K562 (cell line): Measurements from ENCODE around the gene TPD52L1. TPM values are rescaled to one million over a fixed set of nuclear protein-coding genes. Genes with fewer than 3 reads are reported as not detected.

ENCODE experiments used
- CBX8 ChIP-seq: fragments of 200-600 bp; sonication (generic); IDR thresholded peaks from 2 replicates; pipeline ENCODE4 v1.6.1; 2012; ENCODE audit warnings: borderline replicate concordance, mixed run types, low read depth, mild to moderate bottlenecking, moderate library complexity, mixed read lengths, low read length, control low read depth, inconsistent platforms; ENCODE audit not compliant: poor library complexity, severe bottlenecking; ENCODE audit errors: extremely low read depth
- FIP1L1 ChIP-seq: fragments of 200-400 bp; formaldehyde crosslinking; IDR thresholded peaks from 2 replicates; pipeline ENCODE4 v1.6.1; 2018; ENCODE audit warnings: mild to moderate bottlenecking, low read depth, low read length; ENCODE audit not compliant: poor library complexity, severe bottlenecking
- JUN ChIP-seq, 2 experiments: sonication (generic) in 1 of 2; formaldehyde crosslinking in 1 of 2; IDR thresholded peaks; 2 replicates each; pipeline versions ENCODE4 v1.6.1 to v1.8.0; 2012 to 2022; ENCODE audit warnings: borderline replicate concordance in 2 of 2, mild to moderate bottlenecking in 2 of 2, improper control_type of control experiment in 1 of 2, low read depth in 1 of 2, low read length in 1 of 2, missing genetic modification reagents in 1 of 2
- MEIS2 ChIP-seq: fragments of 450-650 bp; IDR thresholded peaks from 2 replicates; pipeline ENCODE4 v1.6.1; 2014; ENCODE audit warnings: mild to moderate bottlenecking; ENCODE audit not compliant: partially characterized antibody
- PPARD ChIP-seq: fragments of 250-450 bp; sonication (Bioruptor Pico); IDR thresholded peaks from 2 replicates; pipeline ENCODE4 v1.8.0; 2022; ENCODE audit warnings: inconsistent platforms, mild to moderate bottlenecking, moderate library complexity
- PYGO2 ChIP-seq: fragments of 450-650 bp; IDR thresholded peaks from 2 replicates; pipeline ENCODE4 v1.6.1; 2016; ENCODE audit warnings: mild to moderate bottlenecking, missing genetic modification characterization, moderate library complexity, missing compliant biosample characterization
- SMAD4 ChIP-seq: fragments of 250-450 bp; sonication (Bioruptor Pico); conservative IDR thresholded peaks from 2 replicates; pipeline ENCODE4 v1.8.0; 2021; ENCODE audit warnings: inconsistent platforms, mild to moderate bottlenecking, moderate library complexity
- ZNF124 ChIP-seq: sonication (generic); formaldehyde crosslinking; IDR thresholded peaks from 2 replicates; pipeline ENCODE4 v1.8.1; 2022; ENCODE audit warnings: missing genetic modification reagents
- ZNF263 ChIP-seq: sonication (generic); formaldehyde crosslinking; IDR thresholded peaks from 2 replicates; pipeline ENCODE4 v1.8.0; 2022; ENCODE audit warnings: mild to moderate bottlenecking, missing genetic modification reagents, borderline replicate concordance
- ZNF408 ChIP-seq: fragments of 250-450 bp; sonication (Bioruptor Pico); IDR thresholded peaks from 2 replicates; pipeline ENCODE4 v1.4.0; 2020; ENCODE audit warnings: low read depth, mild to moderate bottlenecking, moderate library complexity
- ZNF507 ChIP-seq: conservative IDR thresholded peaks from 2 replicates; pipeline ENCODE4 v1.6.1; 2017; ENCODE audit warnings: missing genetic modification characterization, missing compliant biosample characterization
- ZSCAN29 ChIP-seq: fragments of 450-650 bp; IDR thresholded peaks from 2 replicates; pipeline ENCODE4 v1.6.1; 2017
- polyA plus RNA-seq, 8 experiments: library from polyadenylated mRNA; depleted of rRNA in 4 of 8; stranded (reverse) in 5 of 8; unstranded in 3 of 8; fragments of >200 nt; fragmentation: Nextera tagmentation in 2 of 8; fragmentation: Illumina TruSeq in 1 of 8; extraction: Ambion mirVana in 2 of 8; extraction: Trizol in 1 of 8; gene quantifications; 2 replicates each; pipeline versions ENCODE4 v1.2.1 to v1.2.3, GENCODE V29; 2011 to 2014; ENCODE audit warnings: inconsistent platforms in 1 of 8, missing spikeins in 1 of 8
- total RNA-seq, 7 experiments: library from RNA; depleted of rRNA in 6 of 7; stranded (reverse); fragments of >200 nt in 6 of 7; fragmentation: Illumina TruSeq in 2 of 7; extraction: Trizol in 2 of 7; gene quantifications; 2 replicates each; pipeline versions ENCODE4 v1.2.1 to v1.2.3, GENCODE V29; 2011 to 2021; ENCODE audit warnings: low replicate concordance in 1 of 7
- TF ChIP-seq, protein P1 (sequence below): sonication (generic); formaldehyde crosslinking; IDR thresholded peaks from 2 replicates; pipeline ENCODE4 v1.8.0; 2022; ENCODE audit warnings: missing genetic modification reagents, mild to moderate bottlenecking, moderate library complexity, borderline replicate concordance
- TF ChIP-seq, protein P2 (sequence below): fragments of 250-450 bp; sonication (Bioruptor Pico); IDR thresholded peaks from 2 replicates; pipeline ENCODE4 v1.8.0; 2022; ENCODE audit warnings: inconsistent platforms
- TF ChIP-seq, protein P3 (sequence below): fragments of 450-650 bp; IDR thresholded peaks from 2 replicates; pipeline ENCODE4 v1.6.1; 2016; ENCODE audit warnings: antibody characterized with exemption
- TF ChIP-seq, protein P4 (sequence below): IDR thresholded peaks from 2 replicates; pipeline ENCODE4 v1.6.1; 2011; ENCODE audit not compliant: insufficient read length; ENCODE audit errors: extremely low read depth
- TF ChIP-seq, protein P5 (sequence below): sonication (generic); formaldehyde crosslinking; IDR thresholded peaks from 2 replicates; pipeline ENCODE4 v1.4.0; 2020; ENCODE audit warnings: mild to moderate bottlenecking, missing genetic modification reagents

The TPD52L1 gene
- total and polyA plus RNA-seq, 9 of the 15 experiments (the other 6 are each of a cell fraction or from before 2014, with no cell fraction given) = 12.9 to 149 (median 75.7) TPM

DNA sequence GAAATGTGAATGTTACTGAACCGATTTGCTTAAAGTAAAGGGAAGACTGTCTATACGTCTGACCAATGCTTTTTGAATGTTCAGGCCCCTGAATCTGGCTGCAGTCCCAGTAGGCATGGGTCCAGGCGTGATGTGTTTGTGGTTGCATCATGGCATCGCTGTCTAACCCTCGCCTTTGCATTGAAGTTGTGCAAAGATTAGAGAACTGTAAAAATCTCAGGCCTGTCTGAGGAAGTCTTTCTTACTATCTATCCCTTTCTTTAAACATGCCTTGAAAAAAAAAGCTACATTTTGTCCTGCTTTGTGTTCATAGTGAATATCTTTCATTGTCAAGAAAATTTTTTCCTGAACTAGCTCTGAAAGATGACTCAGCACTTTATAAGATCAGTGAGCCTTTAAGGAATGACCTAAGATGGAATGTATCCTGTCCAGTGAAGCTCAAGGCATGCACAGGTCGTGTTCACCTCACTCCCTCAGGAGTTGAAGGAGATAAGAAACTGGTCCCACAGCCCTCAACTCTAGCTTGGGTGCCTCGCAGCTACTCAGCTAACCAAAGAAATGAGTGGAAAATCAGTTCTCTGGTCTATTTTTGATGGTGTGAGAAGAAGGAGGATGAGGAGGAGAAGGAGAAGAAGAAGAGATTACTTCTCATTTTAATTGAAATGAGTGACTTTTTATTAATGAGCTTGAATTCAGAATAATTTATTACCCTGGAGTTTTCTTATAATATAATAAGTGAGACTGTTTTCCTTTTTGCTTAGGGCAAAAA, 48.6 kb downstream of the TPD52L1 start (continued):
- TF ChIP-seq, protein P1, sequence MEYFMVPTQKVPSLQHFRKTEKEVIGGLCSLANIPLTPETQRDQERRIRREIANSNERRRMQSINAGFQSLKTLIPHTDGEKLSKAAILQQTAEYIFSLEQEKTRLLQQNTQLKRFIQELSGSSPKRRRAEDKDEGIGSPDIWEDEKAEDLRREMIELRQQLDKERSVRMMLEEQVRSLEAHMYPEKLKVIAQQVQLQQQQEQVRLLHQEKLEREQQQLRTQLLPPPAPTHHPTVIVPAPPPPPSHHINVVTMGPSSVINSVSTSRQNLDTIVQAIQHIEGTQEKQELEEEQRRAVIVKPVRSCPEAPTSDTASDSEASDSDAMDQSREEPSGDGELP (CRISPR knock-in tag) = no peak
- no peak for TF ChIP-seq PYGO2 (tag)
- TF ChIP-seq, protein P2, sequence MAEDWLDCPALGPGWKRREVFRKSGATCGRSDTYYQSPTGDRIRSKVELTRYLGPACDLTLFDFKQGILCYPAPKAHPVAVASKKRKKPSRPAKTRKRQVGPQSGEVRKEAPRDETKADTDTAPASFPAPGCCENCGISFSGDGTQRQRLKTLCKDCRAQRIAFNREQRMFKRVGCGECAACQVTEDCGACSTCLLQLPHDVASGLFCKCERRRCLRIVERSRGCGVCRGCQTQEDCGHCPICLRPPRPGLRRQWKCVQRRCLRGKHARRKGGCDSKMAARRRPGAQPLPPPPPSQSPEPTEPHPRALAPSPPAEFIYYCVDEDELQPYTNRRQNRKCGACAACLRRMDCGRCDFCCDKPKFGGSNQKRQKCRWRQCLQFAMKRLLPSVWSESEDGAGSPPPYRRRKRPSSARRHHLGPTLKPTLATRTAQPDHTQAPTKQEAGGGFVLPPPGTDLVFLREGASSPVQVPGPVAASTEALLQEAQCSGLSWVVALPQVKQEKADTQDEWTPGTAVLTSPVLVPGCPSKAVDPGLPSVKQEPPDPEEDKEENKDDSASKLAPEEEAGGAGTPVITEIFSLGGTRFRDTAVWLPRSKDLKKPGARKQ (CRISPR knock-in tag) = no peak
- TF ChIP-seq CBX8 = no peak
- TF ChIP-seq FIP1L1 = no peak
- TF ChIP-seq SMAD4 (CRISPR knock-in tag) = 0 out of 2 replicates have a peak, but pooled peaks have one; percentile 70
- TF ChIP-seq, protein P3, sequence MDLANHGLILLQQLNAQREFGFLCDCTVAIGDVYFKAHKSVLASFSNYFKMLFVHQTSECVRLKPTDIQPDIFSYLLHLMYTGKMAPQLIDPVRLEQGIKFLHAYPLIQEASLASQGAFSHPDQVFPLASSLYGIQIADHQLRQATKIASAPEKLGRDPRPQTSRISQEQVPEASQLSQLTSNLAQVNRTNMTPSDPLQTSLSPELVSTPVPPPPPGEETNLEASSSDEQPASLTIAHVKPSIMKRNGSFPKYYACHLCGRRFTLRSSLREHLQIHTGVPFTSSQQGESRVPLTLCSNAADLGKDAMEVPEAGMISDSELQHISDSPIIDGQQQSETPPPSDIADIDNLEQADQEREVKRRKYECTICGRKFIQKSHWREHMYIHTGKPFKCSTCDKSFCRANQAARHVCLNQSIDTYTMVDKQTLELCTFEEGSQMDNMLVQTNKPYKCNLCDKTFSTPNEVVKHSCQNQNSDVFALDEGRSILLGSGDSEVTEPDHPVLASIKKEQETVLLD = no peak
- peak; percentile 16 for TF ChIP-seq MEIS2
- TF ChIP-seq ZNF408 (CRISPR knock-in tag) = no peak
- TF ChIP-seq PPARD = no peak
- TF ChIP-seq, protein P4, sequence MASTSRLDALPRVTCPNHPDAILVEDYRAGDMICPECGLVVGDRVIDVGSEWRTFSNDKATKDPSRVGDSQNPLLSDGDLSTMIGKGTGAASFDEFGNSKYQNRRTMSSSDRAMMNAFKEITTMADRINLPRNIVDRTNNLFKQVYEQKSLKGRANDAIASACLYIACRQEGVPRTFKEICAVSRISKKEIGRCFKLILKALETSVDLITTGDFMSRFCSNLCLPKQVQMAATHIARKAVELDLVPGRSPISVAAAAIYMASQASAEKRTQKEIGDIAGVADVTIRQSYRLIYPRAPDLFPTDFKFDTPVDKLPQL = no peak
- no peak for TF ChIP-seq ZNF263 (CRISPR knock-in tag)
- 0 out of 2 replicates have a peak, but pooled peaks have one; percentile 41 for TF ChIP-seq JUN (IDR thresholded peaks at IDR 0.05; ENCODE audit: borderline replicate concordance, low read depth, low read length)
- TF ChIP-seq JUN (CRISPR knock-in tag; IDR thresholded peaks at IDR 0.05; ENCODE audit: borderline replicate concordance) = no peak
- TF ChIP-seq ZNF507 (tag) = no peak
- no peak for TF ChIP-seq ZNF124 (CRISPR knock-in tag)
- TF ChIP-seq, protein P5, sequence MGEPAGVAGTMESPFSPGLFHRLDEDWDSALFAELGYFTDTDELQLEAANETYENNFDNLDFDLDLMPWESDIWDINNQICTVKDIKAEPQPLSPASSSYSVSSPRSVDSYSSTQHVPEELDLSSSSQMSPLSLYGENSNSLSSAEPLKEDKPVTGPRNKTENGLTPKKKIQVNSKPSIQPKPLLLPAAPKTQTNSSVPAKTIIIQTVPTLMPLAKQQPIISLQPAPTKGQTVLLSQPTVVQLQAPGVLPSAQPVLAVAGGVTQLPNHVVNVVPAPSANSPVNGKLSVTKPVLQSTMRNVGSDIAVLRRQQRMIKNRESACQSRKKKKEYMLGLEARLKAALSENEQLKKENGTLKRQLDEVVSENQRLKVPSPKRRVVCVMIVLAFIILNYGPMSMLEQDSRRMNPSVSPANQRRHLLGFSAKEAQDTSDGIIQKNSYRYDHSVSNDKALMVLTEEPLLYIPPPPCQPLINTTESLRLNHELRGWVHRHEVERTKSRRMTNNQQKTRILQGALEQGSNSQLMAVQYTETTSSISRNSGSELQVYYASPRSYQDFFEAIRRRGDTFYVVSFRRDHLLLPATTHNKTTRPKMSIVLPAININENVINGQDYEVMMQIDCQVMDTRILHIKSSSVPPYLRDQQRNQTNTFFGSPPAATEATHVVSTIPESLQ (CRISPR knock-in tag) = no peak
- TF ChIP-seq ZSCAN29 = no peak
